DOHH2 (cell line): ENCODE data around the gene KCNIP1.

ENCODE experiments used
- CTCF ChIP-seq: fragments of 200-600 bp; sonication (generic); IDR thresholded peaks from one replicate; pipeline ENCODE4 v1.5.1; 2014; ENCODE audit warnings: antibody characterized with exemption, mild to moderate bottlenecking, low read depth, low read length; ENCODE audit not compliant: poor library complexity, severe bottlenecking
- EZH2phosphoT487 ChIP-seq: fragments of 200-600 bp; sonication (generic); IDR thresholded peaks from 2 replicates; pipeline ENCODE4 v1.6.1; 2017; ENCODE audit warnings: borderline replicate concordance, mild to moderate bottlenecking, antibody characterized with exemption, low read length, moderate library complexity, mixed read lengths

DNA sequence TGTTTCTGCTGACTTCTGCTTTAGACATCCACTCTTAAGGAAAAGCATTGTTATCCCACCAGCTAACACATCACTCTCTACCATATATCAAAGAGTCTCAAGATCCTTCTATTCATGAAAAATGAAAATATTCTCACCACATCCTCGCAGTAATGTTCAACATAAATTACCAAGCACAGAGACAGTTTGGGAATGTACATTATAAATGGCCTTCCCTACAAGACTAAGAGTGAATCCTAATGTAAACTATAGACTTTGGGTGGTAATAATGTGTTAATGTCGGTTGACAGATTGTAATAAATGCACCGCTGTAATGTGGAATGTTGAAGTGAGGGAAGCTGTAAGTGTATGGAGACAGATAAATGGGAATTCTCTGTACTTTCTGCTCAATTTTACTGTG, 27.1 kb upstream of the KCNIP1 start:
- no peak for TF ChIP-seq CTCF
- no peak for TF ChIP-seq EZH2phosphoT487
